ENCODE data around the gene CFDP1.

Gene CFDP1

GRCh38 chr16:75378616-75379015, 54.7 kb downstream of the CFDP1 start:
- Histone ChIP-seq H3K4me3 (ENCODE audit: low read depth in 1 of 2, low read length in 2 of 2) (no peak overlapping the region), H3K9me3 (ENCODE audit: low read length) (no peaks in the 10 kb centered on the region), H3K27ac (ENCODE audit: low read depth, low read length) (no peak overlapping the region), H3K4me1 (ENCODE audit: insufficient read depth, low read length) (no peaks in the 10 kb centered on the region), H3K36me3 (ENCODE audit: insufficient read depth, low read length) (no peaks in the 10 kb centered on the region), H3K27me3 (ENCODE audit: control insufficient read depth in 1 of 2, insufficient read depth in 2 of 2, low read length in 2 of 2) (no peaks in the 10 kb centered on the region), H3K9ac (ENCODE audit: low read length) (no peak overlapping the region)

GRCh38 chr16:75377729-75378386, 55.4 kb downstream of the CFDP1 start:
- Histone ChIP-seq H3K36me3 (ENCODE audit: insufficient read depth, low read length) (no peaks in the 10 kb centered on the region), H3K9ac (ENCODE audit: low read length) (no peak overlapping the region), H3K27me3 (ENCODE audit: control insufficient read depth in 1 of 2, insufficient read depth in 2 of 2, low read length in 2 of 2) (no peaks in the 10 kb centered on the region), H3K4me1 (ENCODE audit: insufficient read depth, low read length) (no peaks in the 10 kb centered on the region), H3K4me3 (ENCODE audit: low read depth in 1 of 2, low read length in 2 of 2) (no peak overlapping the region), H3K9me3 (ENCODE audit: low read length) (no peaks in the 10 kb centered on the region), H3K27ac (ENCODE audit: low read depth, low read length) (no peak overlapping the region)

- no peak overlapping the region for H3K4me3 ChIP-seq (ENCODE audit: low read depth in 1 of 2, low read length in 2 of 2)
- no peak overlapping the region for H3K27ac ChIP-seq (ENCODE audit: low read depth, low read length)
- H3K4me1 ChIP-seq (ENCODE audit: insufficient read depth, low read length): no peaks in the 10 kb centered on the region
- no peak overlapping the region for H3K9ac ChIP-seq (ENCODE audit: low read length)
- no peaks in the 10 kb centered on the region for H3K36me3 ChIP-seq (ENCODE audit: insufficient read depth, low read length)
- no peaks in the 10 kb centered on the region for H3K27me3 ChIP-seq (ENCODE audit: control insufficient read depth in 1 of 2, insufficient read depth in 2 of 2, low read length in 2 of 2)
- H3K9me3 ChIP-seq (ENCODE audit: low read length): no peaks in the 10 kb centered on the region
These were observed 56.7 kb downstream of the CFDP1 start for GRCh38 chr16:75376475-75377161.

GRCh38 chr16:75374388-75374787, 58.9 kb downstream of the CFDP1 start:
- Histone ChIP-seq H3K4me3 (ENCODE audit: low read depth in 1 of 2, low read length in 2 of 2) (no peak overlapping the region), H3K9me3 (ENCODE audit: low read length) (no peaks in the 10 kb centered on the region), H3K27ac (ENCODE audit: low read depth, low read length) (no peak overlapping the region), H3K4me1 (ENCODE audit: insufficient read depth, low read length) (no peaks in the 10 kb centered on the region), H3K36me3 (ENCODE audit: insufficient read depth, low read length) (no peaks in the 10 kb centered on the region), H3K27me3 (ENCODE audit: control insufficient read depth in 1 of 2, insufficient read depth in 2 of 2, low read length in 2 of 2) (no peaks in the 10 kb centered on the region), H3K9ac (ENCODE audit: low read length) (no peak overlapping the region)

GRCh38 chr16:75372236-75372856, 61.0 kb downstream of the CFDP1 start:
- Histone ChIP-seq H3K9me3 (ENCODE audit: low read length) (no peaks in the 10 kb centered on the region), H3K27ac (ENCODE audit: low read depth, low read length) (no peak overlapping the region), H3K4me3 (ENCODE audit: low read depth in 1 of 2, low read length in 2 of 2) (no peak overlapping the region), H3K36me3 (ENCODE audit: insufficient read depth, low read length) (no peaks in the 10 kb centered on the region), H3K9ac (ENCODE audit: low read length) (no peak overlapping the region), H3K27me3 (ENCODE audit: control insufficient read depth in 1 of 2, insufficient read depth in 2 of 2, low read length in 2 of 2) (no peaks in the 10 kb centered on the region), H3K4me1 (ENCODE audit: insufficient read depth, low read length) (no peaks in the 10 kb centered on the region)

- Histone ChIP-seq H3K4me3 (ENCODE audit: low read depth in 1 of 2, low read length in 2 of 2) (no peak overlapping the region), H3K9ac (ENCODE audit: low read length) (no peak overlapping the region), H3K4me1 (ENCODE audit: insufficient read depth, low read length) (no peaks in the 10 kb centered on the region), H3K27me3 (ENCODE audit: control insufficient read depth in 1 of 2, insufficient read depth in 2 of 2, low read length in 2 of 2) (no peaks in the 10 kb centered on the region), H3K36me3 (ENCODE audit: insufficient read depth, low read length) (no peaks in the 10 kb centered on the region), H3K27ac (ENCODE audit: low read depth, low read length) (no peak overlapping the region), H3K9me3 (ENCODE audit: low read length) (no peaks in the 10 kb centered on the region)
These were observed 62.1 kb downstream of the CFDP1 start for GRCh38 chr16:75371171-75371570.

- H3K27me3 ChIP-seq (ENCODE audit: control insufficient read depth in 1 of 2, insufficient read depth in 2 of 2, low read length in 2 of 2): no peaks in the 10 kb centered on the region
- H3K4me1 ChIP-seq (ENCODE audit: insufficient read depth, low read length): no peaks in the 10 kb centered on the region
- peaks cover 4% of the 10 kb centered on the region for H3K36me3 ChIP-seq (ENCODE audit: insufficient read depth, low read length)
- no peaks in the 10 kb centered on the region for H3K9me3 ChIP-seq (ENCODE audit: low read length)
- no peak overlapping the region for H3K27ac ChIP-seq (ENCODE audit: low read depth, low read length)
- no peak overlapping the region for H3K4me3 ChIP-seq (ENCODE audit: low read depth in 1 of 2, low read length in 2 of 2)
- H3K9ac ChIP-seq (ENCODE audit: low read length): no peak overlapping the region
These were observed 69.0 kb downstream of the CFDP1 start for GRCh38 chr16:75364286-75364791.

GRCh38 chr16:75362846-75363245, 70.5 kb downstream of the CFDP1 start:
- Histone ChIP-seq H3K9me3 (ENCODE audit: low read length) (no peaks in the 10 kb centered on the region), H3K4me3 (ENCODE audit: low read depth in 1 of 2, low read length in 2 of 2) (no peak overlapping the region), H3K27ac (ENCODE audit: low read depth, low read length) (no peak overlapping the region), H3K9ac (ENCODE audit: low read length) (no peak overlapping the region), H3K27me3 (ENCODE audit: control insufficient read depth in 1 of 2, insufficient read depth in 2 of 2, low read length in 2 of 2) (no peaks in the 10 kb centered on the region), H3K4me1 (ENCODE audit: insufficient read depth, low read length) (no peaks in the 10 kb centered on the region), H3K36me3 (ENCODE audit: insufficient read depth, low read length) (peaks cover 4% of the 10 kb centered on the region)

- Histone ChIP-seq H3K9ac (ENCODE audit: low read length) (no peak overlapping the region), H3K4me1 (ENCODE audit: insufficient read depth, low read length) (no peaks in the 10 kb centered on the region), H3K36me3 (ENCODE audit: insufficient read depth, low read length) (peaks cover 4% of the 10 kb centered on the region), H3K4me3 (ENCODE audit: low read depth in 1 of 2, low read length in 2 of 2) (no peak overlapping the region), H3K9me3 (ENCODE audit: low read length) (no peaks in the 10 kb centered on the region), H3K27me3 (ENCODE audit: control insufficient read depth in 1 of 2, insufficient read depth in 2 of 2, low read length in 2 of 2) (no peaks in the 10 kb centered on the region), H3K27ac (ENCODE audit: low read depth, low read length) (no peak overlapping the region)
These were observed 71.4 kb downstream of the CFDP1 start for GRCh38 chr16:75361936-75362335.

GRCh38 chr16:75354170-75354569, 79.1 kb downstream of the CFDP1 start:
- no peaks in the 10 kb centered on the region for H3K27me3 ChIP-seq (ENCODE audit: control insufficient read depth in 1 of 2, insufficient read depth in 2 of 2, low read length in 2 of 2)
- no peak overlapping the region for H3K9ac ChIP-seq (ENCODE audit: low read length)
- no peaks in the 10 kb centered on the region for H3K4me1 ChIP-seq (ENCODE audit: insufficient read depth, low read length)
- H3K9me3 ChIP-seq (ENCODE audit: low read length): no peaks in the 10 kb centered on the region
- H3K27ac ChIP-seq (ENCODE audit: low read depth, low read length): no peak overlapping the region
- no peaks in the 10 kb centered on the region for H3K36me3 ChIP-seq (ENCODE audit: insufficient read depth, low read length)
- no peak overlapping the region for H3K4me3 ChIP-seq (ENCODE audit: low read depth in 1 of 2, low read length in 2 of 2)

GRCh38 chr16:75351183-75351582, 82.1 kb downstream of the CFDP1 start:
- Histone ChIP-seq H3K9me3 (ENCODE audit: low read length) (no peaks in the 10 kb centered on the region), H3K9ac (ENCODE audit: low read length) (no peak overlapping the region), H3K27me3 (ENCODE audit: control insufficient read depth in 1 of 2, insufficient read depth in 2 of 2, low read length in 2 of 2) (no peaks in the 10 kb centered on the region), H3K27ac (ENCODE audit: low read depth, low read length) (no peak overlapping the region), H3K36me3 (ENCODE audit: insufficient read depth, low read length) (no peaks in the 10 kb centered on the region), H3K4me3 (ENCODE audit: low read depth in 1 of 2, low read length in 2 of 2) (no peak overlapping the region), H3K4me1 (ENCODE audit: insufficient read depth, low read length) (no peaks in the 10 kb centered on the region)
